GM18519 (cell line): Measurements from ENCODE around the gene GLG1.

Experiments
- ATAC-seq: cut with Tn5 transposase; IDR thresholded peaks from one replicate; pipeline ENCODE4 v1.9.1; 2021; ENCODE audit warnings: mild to moderate bottlenecking, moderate library complexity; ENCODE audit not compliant: unreplicated experiment, low FRiP score

Gene GLG1

GRCh38 chr16:74487634-74488495 lies 119.0 kb downstream of the GLG1 start:
- no peak for ATAC-seq

GRCh38 chr16:74485916-74486315 lies 121.0 kb downstream of the GLG1 start:
- ATAC-seq, result no peak

- no peak for ATAC-seq
Observed at GRCh38 chr16:74480150-74481029, 126.5 kb downstream of the GLG1 start.

- ATAC-seq, result no peak
Observed at GRCh38 chr16:74477226-74477625, 129.7 kb downstream of the GLG1 start.

- ATAC-seq, result no peak
Observed at GRCh38 chr16:74474416-74474815, 132.5 kb downstream of the GLG1 start.

DNA sequence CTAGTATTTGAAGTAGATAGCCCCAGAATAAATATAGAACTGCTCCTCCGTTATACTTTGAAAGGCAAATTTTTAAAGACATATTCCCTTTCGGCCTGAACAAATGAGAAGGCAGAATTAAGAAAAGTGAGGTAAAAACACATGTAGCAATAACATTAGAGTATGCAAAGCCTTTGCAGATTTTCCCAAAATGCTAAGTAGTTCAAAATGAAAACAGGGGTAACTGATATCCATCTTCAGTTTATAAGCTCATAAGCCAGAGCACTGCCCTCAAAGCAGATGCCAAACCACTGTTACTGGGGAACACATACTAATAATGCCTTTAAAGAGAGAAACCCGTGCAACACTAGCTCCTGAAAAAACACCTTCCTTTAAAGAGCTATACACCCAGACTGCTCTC lies 134.4 kb downstream of the GLG1 start:
- ATAC-seq, result no peak

DNA sequence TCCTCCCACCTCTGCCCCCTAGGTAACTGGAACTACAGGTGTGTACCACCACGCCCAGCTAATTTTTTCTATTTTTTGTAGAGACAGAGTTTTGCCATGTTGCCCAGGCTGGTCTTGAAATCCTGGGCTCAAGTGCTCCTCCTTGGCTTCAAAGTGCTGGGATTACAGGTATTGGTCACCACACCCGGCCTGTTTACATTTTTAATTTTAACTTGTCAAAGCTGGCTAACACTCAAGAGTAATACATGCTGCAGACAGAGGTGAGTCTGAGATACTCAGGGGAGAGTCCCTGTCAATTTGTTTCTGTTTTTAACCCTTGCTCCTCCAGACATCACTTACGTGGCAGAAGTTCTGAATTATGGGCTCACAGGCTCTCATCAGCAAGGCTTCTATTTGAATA lies 134.9 kb downstream of the GLG1 start:
- ATAC-seq, result no peak

DNA sequence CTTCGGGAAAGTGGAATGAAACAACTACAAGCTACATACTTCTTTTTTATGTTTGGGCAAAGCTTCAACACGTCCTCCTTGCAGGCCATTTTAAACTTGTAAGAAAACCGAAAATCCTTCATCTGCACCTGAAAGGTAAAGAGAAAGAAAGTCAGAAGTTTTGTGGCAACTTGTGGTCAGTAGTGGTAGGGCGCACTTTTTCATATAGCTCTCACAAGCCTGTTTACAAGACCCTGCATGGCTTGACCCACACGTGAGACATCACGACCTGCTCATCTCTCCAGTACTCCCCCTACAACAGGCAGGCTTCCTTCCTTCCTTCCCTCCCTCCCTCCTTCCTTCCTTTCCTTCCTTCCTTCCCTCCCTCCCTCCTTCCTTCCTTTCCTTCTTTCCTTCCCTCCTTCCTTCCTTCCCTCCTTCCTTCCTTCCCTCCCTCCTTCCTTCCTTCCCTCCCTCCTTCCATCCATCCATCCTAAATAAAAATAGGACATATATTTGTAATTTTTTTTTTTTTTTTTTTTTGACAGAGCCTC lies 136.9 kb downstream of the GLG1 start:
- ATAC-seq, result no peak

DNA sequence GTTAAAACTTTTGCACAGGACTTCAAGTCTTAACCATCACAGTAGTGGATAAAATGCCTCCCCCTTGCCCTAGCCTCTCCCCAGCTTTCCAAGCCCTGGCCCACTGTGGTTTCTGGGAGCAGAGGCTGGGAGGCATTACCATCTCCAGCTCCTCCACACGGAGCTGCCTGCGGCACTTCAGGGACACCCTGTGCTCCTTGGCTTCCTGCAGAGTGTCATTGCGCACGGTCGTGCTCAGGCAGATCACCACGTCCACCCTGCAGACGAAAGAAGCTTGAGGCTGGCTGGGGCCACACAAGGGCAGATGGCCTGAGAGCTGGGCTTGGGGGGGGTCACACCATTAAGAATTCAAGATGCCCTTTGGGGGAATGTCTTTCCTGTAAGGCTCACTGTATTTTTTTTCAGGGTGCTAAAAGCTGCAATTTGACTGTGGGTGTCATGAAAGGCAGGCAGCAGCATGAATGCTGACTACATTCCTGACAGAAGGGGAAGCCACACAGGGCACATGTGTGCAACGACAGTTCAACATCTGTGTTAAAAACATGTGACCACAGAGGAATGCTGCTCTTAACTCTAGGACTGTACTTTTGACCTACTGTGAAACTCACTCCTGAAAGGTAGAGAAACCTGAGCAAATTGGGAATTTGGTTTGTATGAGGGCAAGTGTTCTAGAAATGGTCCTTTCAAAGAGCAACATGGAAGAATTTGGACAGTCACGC lies 137.9 kb downstream of the GLG1 start:
- ATAC-seq, result no peak

DNA sequence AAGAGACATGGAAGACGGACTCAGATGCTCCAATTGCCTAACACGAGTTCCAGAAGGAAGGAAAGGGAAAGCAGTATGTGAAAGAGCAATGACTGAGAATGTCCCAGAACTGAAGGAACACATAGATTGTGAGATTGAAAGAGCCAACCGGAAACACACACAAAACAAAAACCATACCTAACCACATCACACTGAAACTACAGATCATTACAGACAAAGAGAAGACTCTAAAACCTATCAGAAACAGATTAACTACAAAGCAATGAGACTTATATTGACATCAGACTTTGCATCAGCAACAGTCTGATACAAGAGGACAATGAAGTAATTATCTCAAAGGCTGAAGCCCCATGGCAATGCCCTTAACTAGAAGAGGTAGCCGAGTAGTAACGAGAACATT lies 140.0 kb downstream of the GLG1 start:
- no peak for ATAC-seq

DNA sequence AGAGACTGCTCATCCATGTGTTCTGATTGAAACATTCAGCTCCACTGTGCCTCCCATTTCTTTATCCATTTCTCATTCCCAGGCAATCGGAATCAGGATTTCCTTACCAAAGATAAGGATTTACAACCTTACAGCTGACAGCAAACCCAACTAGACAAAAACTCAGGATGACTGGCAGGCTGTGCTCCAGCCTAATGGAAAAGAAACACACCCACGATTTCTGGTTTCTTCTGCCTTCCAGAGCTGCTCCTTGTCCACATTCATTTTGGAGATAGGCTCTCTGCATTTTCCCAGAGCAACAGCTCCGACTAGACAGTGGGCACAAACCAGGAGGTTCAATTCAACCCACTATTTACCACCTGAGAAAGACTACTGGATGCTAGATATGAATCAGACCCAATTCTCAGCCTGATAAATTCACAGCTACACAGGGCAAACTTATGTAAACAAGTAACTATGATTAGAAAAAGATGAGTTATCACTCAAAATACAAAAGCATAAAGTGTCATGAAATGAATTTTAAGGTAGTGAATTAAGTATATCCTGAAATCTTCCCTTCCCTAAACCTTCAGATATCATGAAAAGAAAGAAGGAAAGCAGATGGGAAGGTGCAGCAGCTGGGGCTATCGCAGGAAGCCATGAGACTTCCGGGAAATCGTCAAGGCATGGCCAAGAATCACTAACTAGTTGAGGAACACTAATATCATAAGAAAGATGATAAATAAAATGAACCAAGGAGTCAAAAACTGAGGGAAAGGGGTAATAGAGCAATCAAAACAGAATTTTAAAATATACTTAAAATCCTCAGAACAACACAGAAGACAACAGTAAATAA lies 140.8 kb downstream of the GLG1 start:
- ATAC-seq, result no peak

- ATAC-seq, result no peak
Observed at GRCh38 chr16:74465281-74465680, 141.6 kb downstream of the GLG1 start.

- ATAC-seq, result no peak
Observed at GRCh38 chr16:74463888-74464287, 143.0 kb downstream of the GLG1 start.

GRCh38 chr16:74462361-74462760 lies 144.6 kb downstream of the GLG1 start:
- ATAC-seq, result no peak

- no peak for ATAC-seq
Observed at GRCh38 chr16:74461826-74462225, 145.1 kb downstream of the GLG1 start.

DNA sequence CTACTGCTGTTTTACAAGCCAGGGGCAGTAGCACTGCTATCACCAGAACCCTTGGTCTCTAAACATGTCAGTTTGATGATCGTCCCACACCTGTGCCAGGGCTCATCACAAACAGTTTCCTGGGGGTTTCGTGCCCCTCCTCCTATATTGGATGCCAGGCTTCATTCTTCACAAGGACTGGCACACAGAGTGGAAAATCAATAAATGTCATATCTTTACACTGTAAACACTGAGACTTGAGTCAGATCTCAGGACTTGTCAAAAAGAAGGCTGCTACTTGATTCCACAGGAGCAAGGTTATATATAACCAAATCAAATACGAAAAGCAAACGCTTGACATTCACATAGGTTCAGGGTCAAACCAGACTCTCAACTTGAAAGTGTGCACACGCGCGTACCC lies 146.4 kb downstream of the GLG1 start:
- no peak for ATAC-seq

DNA sequence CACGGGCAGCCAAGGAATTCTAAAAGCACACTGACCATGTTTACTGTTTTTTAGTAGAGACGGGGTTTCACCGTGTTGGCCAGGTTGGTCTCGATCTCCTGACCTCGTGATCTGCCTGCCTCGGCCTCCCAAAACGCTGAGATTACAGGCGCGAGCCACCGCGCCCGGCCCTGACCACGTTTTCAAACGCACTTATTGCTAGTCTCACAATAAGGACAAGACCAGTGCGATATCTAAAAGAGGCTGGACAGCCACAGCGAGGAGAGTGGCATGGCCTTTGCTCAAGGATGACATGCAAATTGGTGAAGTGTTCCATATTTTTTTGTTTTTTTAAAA lies 150.7 kb downstream of the GLG1 start:
- ATAC-seq, result no peak

DNA sequence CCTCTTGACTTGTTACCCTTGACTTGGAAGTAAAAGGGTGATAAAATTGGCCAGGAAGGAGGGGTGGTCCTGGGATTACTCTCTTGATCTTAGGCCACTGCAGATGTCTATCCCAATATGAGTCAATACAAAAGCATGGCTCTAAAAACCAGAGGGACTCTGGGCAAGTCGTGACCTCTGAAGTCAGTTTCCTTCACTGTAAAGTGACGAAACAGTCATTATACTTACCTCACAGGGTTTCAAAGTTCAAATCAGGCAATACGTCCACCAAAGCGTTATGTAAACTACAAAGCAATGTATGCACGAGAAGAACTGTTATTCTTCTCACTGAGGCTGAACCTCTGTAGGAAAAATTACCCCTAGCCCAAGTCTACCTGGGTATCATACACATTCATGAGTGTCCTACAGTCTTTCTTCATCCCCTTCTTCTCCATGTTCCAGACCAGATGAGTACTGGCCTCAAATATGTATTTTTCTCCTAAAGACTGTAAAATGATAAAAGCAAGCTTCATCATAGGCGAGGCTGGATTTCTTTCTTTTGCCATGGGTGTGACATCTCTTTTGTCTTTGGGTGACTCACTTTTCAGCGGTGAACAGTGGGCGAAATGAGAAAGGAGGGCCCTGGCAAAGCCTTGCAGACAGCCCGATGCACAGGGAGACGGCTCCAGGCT lies 151.2 kb downstream of the GLG1 start:
- ATAC-seq, result no peak

DNA sequence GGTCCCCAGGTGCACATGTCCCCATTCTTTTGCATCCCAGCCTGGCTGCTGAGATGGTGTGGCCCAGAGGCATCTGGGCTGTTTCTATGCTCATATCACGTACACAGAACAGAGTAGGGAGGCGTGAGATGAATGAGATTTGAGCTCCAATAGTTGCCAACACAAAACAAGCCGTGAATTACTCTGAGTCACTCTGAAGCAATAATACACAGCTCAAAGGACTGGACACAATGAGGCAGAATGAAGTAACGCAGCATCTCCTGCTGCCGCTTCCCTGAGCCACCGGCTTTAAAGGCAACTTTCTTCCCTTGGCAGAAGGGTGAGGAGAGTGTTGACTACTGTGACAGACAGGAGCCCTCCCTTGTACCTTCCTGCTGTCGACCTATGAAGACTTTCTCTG lies 151.7 kb downstream of the GLG1 start:
- ATAC-seq, result no peak
